GM18511 (cell line): ENCODE results near the gene PLXNB1.
"Not testable (repeated sequence)": the region's sequence is repeated elsewhere in the genome, so short reads cannot be mapped to it uniquely, and the experiment has no call there.

ENCODE experiments used
- ATAC-seq: cut with Tn5 transposase; IDR thresholded peaks from one replicate; pipeline ENCODE4 v1.9.1; 2021; ENCODE audit warnings: mild to moderate bottlenecking, moderate library complexity; ENCODE audit not compliant: unreplicated experiment

PLXNB1 gene

DNA sequence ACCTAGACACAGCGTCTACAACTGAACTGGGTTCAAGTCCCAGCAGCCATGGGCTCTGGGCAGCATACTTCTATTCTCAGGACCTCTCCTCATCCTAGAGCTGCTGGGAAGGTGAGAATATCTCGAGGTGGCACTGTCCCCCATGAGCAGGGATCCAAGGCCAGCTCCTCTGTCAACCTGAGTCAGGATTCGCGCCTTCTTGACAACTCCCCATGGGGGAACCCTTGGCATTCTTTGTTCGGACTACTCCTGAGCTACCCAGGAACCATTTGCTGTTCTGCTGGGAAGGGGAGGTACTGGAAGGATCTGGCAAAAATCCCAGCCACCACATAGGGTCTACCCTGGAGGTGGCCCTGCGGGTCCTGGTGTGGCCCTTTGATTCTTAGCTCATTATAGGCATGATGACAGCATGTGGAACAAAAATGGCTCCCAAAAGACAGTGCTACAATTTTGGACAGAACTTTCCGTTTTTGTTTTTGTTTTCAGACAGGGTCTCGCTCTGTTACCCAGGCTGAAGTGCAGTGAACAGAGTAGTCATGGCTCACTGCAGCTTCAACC is 22.3 kb downstream of the PLXNB1 start:
- no peak for ATAC-seq

DNA sequence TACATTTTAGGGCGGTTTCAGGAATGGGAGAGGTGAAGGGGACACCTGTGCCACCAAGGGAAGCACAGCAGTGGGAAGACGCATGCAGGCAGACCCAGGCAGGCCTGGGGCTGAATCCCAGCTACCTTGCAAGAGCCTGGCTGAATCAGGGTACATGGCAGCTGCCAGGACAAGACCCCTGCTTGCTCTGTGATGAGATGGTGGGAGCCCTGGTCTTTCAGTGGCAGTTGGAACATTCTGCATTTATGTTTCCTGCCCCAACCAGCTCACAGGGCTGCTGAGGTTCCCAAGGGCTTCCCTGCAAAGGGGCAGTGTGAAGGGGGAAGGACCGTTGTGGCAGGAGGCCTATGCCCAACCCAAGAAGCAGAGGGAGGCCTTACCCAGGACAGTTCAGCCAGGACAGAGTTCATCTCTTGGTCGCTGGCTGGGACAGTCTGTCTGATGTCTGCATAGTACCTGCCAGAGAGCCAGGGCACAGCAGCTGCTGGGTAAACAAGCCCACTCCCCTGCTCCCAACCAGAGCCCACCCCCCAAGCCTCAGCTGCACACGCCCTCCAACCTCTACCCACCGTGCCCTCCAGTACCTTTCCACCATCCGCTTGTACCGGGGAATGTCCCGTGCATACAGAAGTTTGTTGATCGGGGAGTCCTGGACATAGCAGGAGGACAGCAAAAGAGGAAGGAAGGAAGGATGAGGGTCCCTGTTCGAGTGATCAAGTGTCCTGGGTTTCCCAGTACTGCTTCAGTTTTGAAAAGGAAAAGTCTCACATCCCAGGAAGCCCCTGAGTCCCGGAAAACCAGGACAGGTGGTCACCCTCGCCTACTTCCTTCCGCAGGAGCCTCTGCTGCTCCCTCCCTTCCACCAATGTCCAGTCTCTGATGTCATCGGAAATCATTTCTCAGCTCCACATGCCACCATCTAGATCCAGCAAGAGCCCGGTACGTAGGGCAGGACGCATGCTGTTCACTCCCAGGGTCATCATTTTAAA is 23.1 kb downstream of the PLXNB1 start:
- ATAC-seq, result no peak

DNA sequence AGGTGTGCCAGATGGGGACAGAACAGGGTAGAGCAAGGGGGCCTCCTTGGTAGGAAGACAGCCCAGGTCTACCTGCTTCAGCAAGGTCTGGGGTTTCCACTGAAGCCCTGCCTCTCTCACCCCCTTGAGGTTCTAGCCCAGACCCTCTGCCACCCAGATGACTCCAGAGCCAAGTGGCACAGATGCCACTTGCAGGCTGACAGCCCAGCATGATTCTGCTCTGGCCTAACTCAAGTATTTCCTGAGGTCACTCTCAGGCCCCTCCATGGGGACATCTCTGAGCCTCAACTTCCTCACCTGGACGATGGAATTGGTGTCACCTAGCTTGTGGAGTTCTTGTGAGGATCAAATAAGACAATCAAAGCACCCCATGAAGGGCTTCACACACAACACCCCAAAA is 23.9 kb downstream of the PLXNB1 start:
- no peak for ATAC-seq

- no peak for ATAC-seq
Observed at GRCh38 chr3:48405343-48405881, 24.5 kb downstream of the PLXNB1 start.

DNA sequence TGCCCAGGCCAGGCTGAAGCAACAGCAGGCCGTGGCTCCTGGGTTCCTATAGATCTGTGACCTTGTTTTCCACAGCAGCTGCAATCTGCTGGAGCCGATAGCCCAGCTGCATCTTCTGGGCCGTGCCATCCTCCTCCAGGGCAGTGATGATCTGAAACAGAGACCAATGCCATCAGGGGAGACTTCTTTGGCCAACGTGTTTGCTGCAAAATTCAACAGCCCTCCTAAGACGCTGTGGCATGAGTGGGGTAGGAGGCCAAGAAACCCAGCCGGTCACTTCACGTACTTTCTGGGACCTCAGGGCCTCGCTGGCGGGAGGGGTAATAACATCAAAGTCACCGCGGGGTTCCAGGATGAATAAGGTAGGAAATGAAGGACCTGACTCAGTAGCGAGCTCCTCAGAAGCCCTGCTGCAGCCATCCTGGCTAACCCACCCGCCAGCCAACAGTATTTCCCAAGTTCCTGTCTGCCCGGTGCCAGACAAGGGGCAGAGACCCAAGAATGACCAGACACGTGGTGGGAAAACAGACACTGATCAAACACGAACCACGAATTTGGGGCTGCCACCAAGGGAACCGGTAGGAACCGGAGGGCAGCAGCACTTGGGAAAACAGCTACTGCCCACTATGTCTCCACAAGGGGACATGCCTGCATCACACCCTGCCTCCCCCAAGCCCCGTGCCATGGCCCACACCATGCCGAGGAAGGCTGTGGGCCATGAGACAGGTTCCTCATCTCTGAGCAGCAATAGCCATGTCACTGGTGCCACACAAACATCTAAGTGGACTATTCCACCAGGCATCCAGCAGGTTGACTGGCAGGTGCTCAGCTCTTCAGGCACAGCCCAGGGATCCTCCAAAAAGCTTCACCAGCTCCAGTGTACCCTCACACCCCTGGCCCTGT is 25.2 kb downstream of the PLXNB1 start:
- ATAC-seq, result no peak

DNA sequence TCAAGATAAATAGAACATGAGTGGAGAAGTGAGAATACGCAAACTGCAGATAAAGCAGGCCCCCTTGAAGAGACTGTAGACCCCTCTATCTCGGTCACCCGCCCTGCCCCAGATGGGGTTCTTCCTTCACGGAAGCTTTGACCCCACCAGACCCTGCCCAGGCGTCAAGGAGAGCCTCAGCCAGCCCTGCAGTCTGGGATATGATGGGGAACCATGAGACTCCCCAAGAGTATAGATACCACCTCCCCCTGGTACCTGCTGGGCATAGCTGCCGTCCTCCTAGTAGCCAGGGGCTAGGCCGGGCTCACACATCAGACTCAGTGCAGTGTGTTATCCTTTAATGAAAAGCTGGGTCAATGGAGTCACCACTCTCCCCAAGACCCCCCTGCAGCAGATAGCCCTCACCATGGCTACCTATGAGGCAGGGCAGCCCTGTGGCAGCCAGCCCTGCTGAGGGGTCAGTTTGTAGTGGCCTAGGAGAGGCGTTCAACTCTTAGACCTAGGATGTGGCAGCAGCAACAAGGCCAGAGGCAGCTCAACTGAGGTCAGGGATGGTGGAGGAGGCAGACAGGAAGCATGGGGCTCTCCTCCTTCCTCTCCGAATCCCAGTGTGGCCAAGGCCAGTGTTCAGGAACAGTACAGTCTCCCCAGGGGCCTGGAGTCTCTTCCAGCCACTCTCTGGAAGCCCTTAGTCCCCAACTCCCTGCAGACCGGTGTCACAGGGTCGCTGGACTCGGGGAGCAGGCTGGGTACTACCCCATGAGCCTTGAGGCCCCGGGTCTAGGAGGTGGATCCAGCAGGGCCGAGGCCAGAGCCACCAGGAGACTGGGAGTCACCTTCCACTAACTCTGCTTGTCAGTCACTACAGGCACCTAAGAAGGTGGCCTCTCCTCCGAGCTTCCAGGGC is 26.1 kb downstream of the PLXNB1 start:
- ATAC-seq, result no peak

- ATAC-seq, result no peak
Observed at GRCh38 chr3:48402907-48403306, 27.0 kb downstream of the PLXNB1 start.

- ATAC-seq, result no peak
Observed at GRCh38 chr3:48402281-48402732, 27.6 kb downstream of the PLXNB1 start.

DNA sequence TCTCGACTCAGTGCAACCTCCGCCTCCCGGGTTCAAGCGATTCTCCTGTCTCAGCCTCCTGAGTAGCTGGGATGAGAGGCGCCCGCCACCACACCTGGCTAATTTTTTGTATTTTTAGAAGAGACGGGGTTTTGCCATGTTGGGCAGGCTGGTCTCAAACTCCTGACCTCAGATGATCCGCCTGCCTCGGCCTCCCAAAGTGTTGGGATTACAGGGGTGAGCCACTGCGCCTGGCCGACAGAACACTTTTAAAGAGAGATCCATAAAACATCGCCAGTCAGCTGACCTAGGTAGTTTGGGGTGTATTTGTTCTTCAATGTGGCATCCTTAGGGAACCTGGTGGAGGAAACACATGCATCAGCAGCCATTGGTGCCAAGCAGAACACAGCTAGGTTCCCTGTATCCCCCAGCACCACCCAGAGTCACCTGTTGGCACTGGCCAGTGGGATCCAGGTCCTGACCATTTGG is 28.4 kb downstream of the PLXNB1 start:
- not testable (repeated sequence) for ATAC-seq

GRCh38 chr3:48400824-48401433 is 29.0 kb downstream of the PLXNB1 start:
- ATAC-seq, result no peak

DNA sequence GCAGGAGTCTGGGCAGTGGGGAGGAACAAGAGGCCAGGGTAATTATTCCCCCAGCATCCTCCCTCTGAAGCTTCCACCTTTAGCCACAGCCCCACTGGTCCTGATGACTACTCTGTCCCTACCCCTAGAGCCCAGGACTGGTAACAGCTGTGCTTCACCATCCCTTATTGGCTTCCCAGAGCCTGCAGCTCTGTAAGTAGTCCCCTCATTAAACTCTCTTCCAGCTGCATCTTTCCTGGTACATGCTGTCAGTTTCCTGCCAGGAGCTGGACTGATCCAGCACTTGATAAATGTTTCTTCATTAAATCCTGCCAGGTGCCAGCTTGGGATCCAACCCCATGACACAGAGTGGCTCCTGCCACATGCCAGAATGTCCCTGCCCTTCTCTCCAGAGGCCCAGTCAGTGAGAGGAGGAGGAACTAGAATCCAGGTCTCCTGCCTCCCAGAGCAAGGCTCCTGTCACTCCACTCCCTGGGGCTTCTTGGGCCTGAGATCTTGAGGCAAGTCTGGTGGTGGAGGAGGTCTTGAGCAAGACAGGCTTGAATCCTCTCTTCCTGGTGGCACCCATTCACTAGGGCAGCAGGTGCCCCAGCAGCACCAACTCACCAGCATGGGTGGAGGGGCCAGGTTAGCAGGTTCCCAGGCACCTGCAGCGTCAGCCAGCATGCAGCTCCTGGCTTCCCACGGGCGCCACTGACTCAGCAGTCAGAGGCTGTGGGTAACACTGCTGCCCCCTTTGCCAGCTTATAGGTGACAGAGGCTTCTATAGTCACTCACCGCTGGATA is 30.3 kb downstream of the PLXNB1 start:
- ATAC-seq, result no peak

- no peak for ATAC-seq
Observed at GRCh38 chr3:48398701-48399386, 31.0 kb downstream of the PLXNB1 start.

DNA sequence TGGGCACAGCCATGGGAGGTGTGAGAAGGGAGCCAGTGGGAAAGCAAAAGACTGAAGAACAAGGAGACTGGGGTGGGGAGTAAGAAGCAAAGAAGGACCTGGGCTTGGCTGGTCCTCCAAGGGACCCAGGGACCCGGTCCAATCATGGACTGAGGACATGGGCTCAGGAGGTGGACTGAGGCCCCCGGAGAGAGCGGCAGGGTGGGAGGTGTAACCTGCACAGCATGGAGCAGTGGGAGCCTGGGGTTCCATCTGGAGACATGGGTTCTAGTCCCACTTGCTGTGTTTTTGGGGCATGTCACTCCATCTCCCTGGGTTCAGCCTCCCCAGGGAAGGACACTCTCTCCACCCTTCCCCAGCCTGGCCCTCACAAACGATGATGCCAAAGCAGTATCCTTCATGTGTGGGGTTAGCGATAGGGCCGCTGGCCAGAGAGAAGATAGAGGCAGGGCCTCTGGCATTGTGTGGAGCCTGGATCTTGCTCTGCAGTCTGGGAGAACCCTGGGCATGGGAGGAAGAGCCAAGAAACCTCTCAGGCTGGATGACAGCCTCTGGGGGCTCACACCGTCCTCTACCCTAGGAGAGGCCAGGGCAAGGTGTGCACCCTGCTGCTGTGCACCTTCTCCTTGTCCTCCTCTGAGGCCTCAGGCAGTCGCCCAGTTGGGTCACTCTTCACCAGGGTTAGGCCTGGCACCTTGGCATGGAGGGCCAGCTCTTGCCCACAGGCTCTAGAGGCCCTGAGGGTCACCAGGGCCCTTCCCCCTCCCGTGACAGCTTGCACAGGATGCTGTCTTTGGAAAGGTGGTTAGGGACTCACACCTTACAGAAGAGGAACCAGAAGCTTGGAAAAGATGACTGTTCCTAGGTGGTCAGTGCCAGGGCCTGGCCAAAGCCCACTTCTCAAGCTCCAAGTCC is 31.9 kb downstream of the PLXNB1 start:
- no peak for ATAC-seq

GRCh38 chr3:48395714-48396113 is 34.2 kb downstream of the PLXNB1 start:
- no peak for ATAC-seq

DNA sequence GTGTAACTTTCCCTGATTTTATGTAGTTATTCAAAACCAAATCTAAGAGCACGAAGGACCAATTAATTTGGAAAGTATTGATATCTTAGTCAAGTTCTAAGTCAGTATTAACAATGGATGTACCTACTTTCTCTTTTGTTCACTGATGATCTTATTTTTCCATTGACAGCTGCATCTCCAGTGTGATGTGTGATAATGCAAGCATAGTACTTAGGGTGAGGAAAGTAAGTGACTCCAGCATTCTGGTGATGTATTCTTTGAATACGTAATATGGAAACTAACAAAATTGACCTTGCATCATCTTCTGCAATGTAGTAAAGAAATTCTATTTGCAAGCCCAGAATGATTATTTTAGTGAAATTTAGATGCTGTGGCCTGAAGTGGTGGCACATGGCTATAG is 35.5 kb downstream of the PLXNB1 start:
- no peak for ATAC-seq

DNA sequence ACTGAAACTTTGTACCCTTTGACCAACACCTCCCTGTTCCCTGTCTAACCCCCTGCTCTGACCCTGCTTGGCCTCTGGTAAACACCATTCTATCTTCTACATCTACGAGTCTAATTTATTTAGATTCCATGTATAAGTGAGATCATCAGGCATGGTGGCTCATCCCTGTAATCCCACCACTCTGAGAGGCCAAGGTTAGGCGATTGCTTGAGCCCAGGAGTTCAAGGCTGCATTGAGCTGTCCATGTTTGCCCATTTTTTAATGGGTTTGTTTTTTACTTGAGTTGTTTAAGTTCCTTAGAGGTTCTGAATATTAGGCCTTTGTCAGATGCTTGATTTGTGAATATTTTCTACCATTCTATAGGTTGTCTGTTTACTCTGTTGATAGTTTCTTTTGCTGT is 40.9 kb downstream of the PLXNB1 start:
- no peak for ATAC-seq

DNA sequence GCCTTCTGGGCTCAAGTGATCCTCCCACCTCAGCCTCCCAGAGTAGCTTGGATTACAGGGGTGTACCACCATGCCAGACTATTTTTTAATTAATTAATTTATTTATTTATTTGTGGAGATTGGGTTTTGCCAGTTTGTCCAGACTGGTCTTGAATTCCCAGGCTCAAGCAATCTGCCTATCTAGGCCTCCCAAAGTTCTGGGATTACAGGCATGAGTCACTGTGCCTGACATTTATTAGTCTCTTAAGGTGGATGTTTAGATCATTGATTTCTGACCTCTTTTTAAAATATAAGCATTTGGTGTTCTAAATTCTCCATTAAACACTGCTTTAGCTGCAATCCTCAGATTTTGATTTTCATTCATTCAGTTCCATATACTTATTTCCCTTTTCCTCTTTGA is 42.3 kb downstream of the PLXNB1 start:
- ATAC-seq, result no peak
